GM18861 (cell line): ENCODE data around the gene PTPN3.
"Not testable (repeated sequence)": the region's sequence is repeated elsewhere in the genome, so short reads cannot be mapped to it uniquely, and the experiment has no call there.

Source experiments
- ATAC-seq: cut with Tn5 transposase; IDR thresholded peaks from one replicate; pipeline ENCODE4 v1.9.1; 2021; ENCODE audit not compliant: unreplicated experiment

The PTPN3 gene

GRCh38 chr9:109399258-109399767, 98.8 kb downstream of the PTPN3 start:
- peak; percentile 83 for ATAC-seq

GRCh38 chr9:109391176-109391575, 106.9 kb downstream of the PTPN3 start:
- ATAC-seq = no peak

GRCh38 chr9:109387856-109388255, 110.3 kb downstream of the PTPN3 start:
- ATAC-seq = no peak

GRCh38 chr9:109387206-109387605, 110.9 kb downstream of the PTPN3 start:
- ATAC-seq = no peak

GRCh38 chr9:109385499-109385898, 112.6 kb downstream of the PTPN3 start:
- peak; percentile 64 for ATAC-seq

- no peak for ATAC-seq
These were observed 114.2 kb downstream of the PTPN3 start for GRCh38 chr9:109383947-109384346.

- no peak for ATAC-seq
These were observed 114.8 kb downstream of the PTPN3 start for GRCh38 chr9:109383356-109383755.

GRCh38 chr9:109382585-109382984, 115.5 kb downstream of the PTPN3 start:
- ATAC-seq = no peak

- no peak for ATAC-seq
These were observed 115.9 kb downstream of the PTPN3 start for GRCh38 chr9:109382182-109382581.

- ATAC-seq = peak; percentile 51
These were observed 116.9 kb downstream of the PTPN3 start for GRCh38 chr9:109381011-109381729.

GRCh38 chr9:109379513-109379912, 118.6 kb downstream of the PTPN3 start:
- no peak for ATAC-seq

- ATAC-seq = no peak
These were observed 119.8 kb downstream of the PTPN3 start for GRCh38 chr9:109378316-109378715.

GRCh38 chr9:109372246-109372645, 125.9 kb downstream of the PTPN3 start:
- ATAC-seq = no peak

GRCh38 chr9:109371374-109371773, 126.7 kb downstream of the PTPN3 start:
- ATAC-seq = no peak

- no peak for ATAC-seq
These were observed 128.8 kb downstream of the PTPN3 start for GRCh38 chr9:109369285-109369684.

GRCh38 chr9:109360771-109361170, 137.3 kb downstream of the PTPN3 start:
- ATAC-seq = no peak

GRCh38 chr9:109358968-109359603, 139.0 kb downstream of the PTPN3 start:
- ATAC-seq = not testable (repeated sequence)

- no peak for ATAC-seq
These were observed 142.4 kb downstream of the PTPN3 start for GRCh38 chr9:109355564-109356297.

- ATAC-seq = no peak
These were observed 143.9 kb downstream of the PTPN3 start for GRCh38 chr9:109354190-109354589.

GRCh38 chr9:109351032-109351431, 147.1 kb downstream of the PTPN3 start:
- no peak for ATAC-seq

GRCh38 chr9:109349421-109349846, 148.7 kb downstream of the PTPN3 start:
- no peak for ATAC-seq

GRCh38 chr9:109346904-109347303, 151.2 kb downstream of the PTPN3 start:
- no peak for ATAC-seq
